OCI-LY7 (cell line): ENCODE results near the gene FMNL2. TPM values are rescaled to one million over a fixed set of nuclear protein-coding genes. Genes with fewer than 3 reads are reported as not detected.

Experiments
- BruUV-seq: library from RNA; stranded (reverse); fragments of 400-500 nt; replicated peaks from 2 replicates; lab custom pipeline; 2021; lab: Mats Ljungman, UMichigan
- CTCF ChIA-PET: fragments of 300-600 bp; sonication (Branson Sonifier 250); formaldehyde crosslinking; loops from one replicate; lab custom pipeline; 2022; ENCODE audit warnings: antibody characterized with exemption; ENCODE audit not compliant: unreplicated experiment; lab: Charles Lee
- POLR2A ChIA-PET: fragments of 300-600 bp; sonication (Branson Sonifier 250); formaldehyde crosslinking; loops from one replicate; lab custom pipeline; 2022; ENCODE audit warnings: antibody characterized with exemption; lab: Charles Lee
- DNase-seq: peaks from one replicate; pipeline ENCODE4 v3.0.0-alpha.2; 2015; ENCODE audit warnings: low spot score
- H2AFZ ChIP-seq: fragments of 200-600 bp; sonication (generic), shearing (Covaris generic); 2 replicates; pipeline ENCODE4 v1.6.1; 2014; ENCODE audit warnings: mild to moderate bottlenecking, antibody characterized with exemption, low read length, moderate library complexity
- H3K27ac ChIP-seq: fragments of 200-600 bp; sonication (generic); 2 replicates; pipeline ENCODE4 v1.5.1; 2014; ENCODE audit warnings: mixed run types, low read depth, mild to moderate bottlenecking, moderate library complexity, low read length, inconsistent platforms; ENCODE audit not compliant: poor library complexity, severe bottlenecking
- H3K36me3 ChIP-seq: fragments of 200-600 bp; sonication (generic); 2 replicates; pipeline ENCODE4 v1.6.1; 2014; ENCODE audit warnings: mild to moderate bottlenecking, antibody characterized with exemption, low read length, moderate library complexity, mixed read lengths; ENCODE audit not compliant: insufficient read depth
- H3K4me1 ChIP-seq: fragments of 200-600 bp; sonication (generic); 2 replicates; pipeline ENCODE4 v1.5.1; 2014; ENCODE audit warnings: mild to moderate bottlenecking, low read length; ENCODE audit not compliant: insufficient read depth, poor library complexity, severe bottlenecking
- H3K4me2 ChIP-seq: fragments of 200-600 bp; sonication (generic); 2 replicates; pipeline ENCODE4 v1.6.1; 2014; ENCODE audit warnings: mild to moderate bottlenecking, low read length
- H3K4me3 ChIP-seq: fragments of 200-600 bp; sonication (generic); 2 replicates; pipeline ENCODE4 v1.5.1; 2014; ENCODE audit warnings: mild to moderate bottlenecking, low read depth, low read length; ENCODE audit not compliant: poor library complexity, severe bottlenecking
- H3K79me2 ChIP-seq: fragments of 200-600 bp; sonication (generic); 2 replicates; pipeline ENCODE4 v1.6.1; 2016; ENCODE audit warnings: low read depth, mild to moderate bottlenecking, low read length, moderate library complexity, mixed read lengths; ENCODE audit not compliant: insufficient read depth
- H3K9me2 ChIP-seq: fragments of 200-600 bp; sonication (generic); 2 replicates; pipeline ENCODE4 v1.6.1; 2016; ENCODE audit warnings: mild to moderate bottlenecking, low read length, mixed read lengths; ENCODE audit not compliant: insufficient read depth
- H3K9me3 ChIP-seq: fragments of 200-600 bp; sonication (generic); 2 replicates; pipeline ENCODE4 v1.6.1; 2014; ENCODE audit warnings: mild to moderate bottlenecking, mixed run types, low read length, mixed read lengths
- H4K20me1 ChIP-seq: fragments of 200-600 bp; sonication (generic); 2 replicates; pipeline ENCODE4 v1.6.1; 2014; ENCODE audit warnings: mild to moderate bottlenecking, antibody characterized with exemption, low read length, moderate library complexity, mixed read lengths; ENCODE audit not compliant: insufficient read depth
- CTCF ChIP-seq: fragments of 200-600 bp; sonication (generic); conservative IDR thresholded peaks from 2 replicates; pipeline ENCODE4 v1.5.1; 2014; ENCODE audit warnings: mild to moderate bottlenecking, antibody characterized with exemption, low read length, moderate library complexity, mixed read lengths
- EZH2phosphoT487 ChIP-seq: fragments of 200-600 bp; sonication (generic); IDR thresholded peaks from 2 replicates; pipeline ENCODE4 v1.6.1; 2018; ENCODE audit warnings: low read depth, borderline replicate concordance, mild to moderate bottlenecking, mixed run types, antibody characterized with exemption, low read length, moderate library complexity, mixed read lengths
- intact Hi-C: fragments of 100-400 bp; cut with micrococcal nuclease; formaldehyde crosslinking; loops from one replicate; pipeline ENCODE4 v1.10.0; 2022; ENCODE audit not compliant: unreplicated experiment
- total RNA-seq, 2 experiments: library from RNA; depleted of rRNA in 1 of 2; stranded (reverse); fragments of >200 nt in 1 of 2; shearing (Covaris generic) in 1 of 2; gene quantifications; 2 replicates each; pipeline ENCODE4 v1.2.3, GENCODE V29; 2014 to 2022

The FMNL2 gene
- total RNA-seq, 2 experiments from 2014 or later, result 0.03 to 0.21 TPM

- H3K4me3 ChIP-seq, result no peak overlapping the region
- H3K4me1 ChIP-seq, result no peaks in the 10 kb centered on the region
- H3K9me3 ChIP-seq, result no peaks in the 10 kb centered on the region
- no peaks in the 10 kb centered on the region for H3K79me2 ChIP-seq
- intact Hi-C loops, result no loop called here
- H4K20me1 ChIP-seq, result no peaks in the 10 kb centered on the region
- no peak overlapping the region for H3K4me2 ChIP-seq
- no peak overlapping the region for H3K27ac ChIP-seq
- CTCF ChIA-PET, result no interaction called here
- TF ChIP-seq CTCF (no peak), EZH2phosphoT487 (no peak)
- BruUV-seq, result no TSS peak
- no peak for DNase-seq
- POLR2A ChIA-PET, result interaction anchor here (0.8 kb wide), 1 partner anchor 18 kb away, joined by 4 read pairs; no protein-coding TSS in a partner anchor
- H2AFZ ChIP-seq, result no peak overlapping the region
- H3K36me3 ChIP-seq, result no peaks in the 10 kb centered on the region
- H3K9me2 ChIP-seq, result no peaks in the 10 kb centered on the region
Measured at GRCh38 chr2:152620208-152620607, 285.2 kb downstream of the FMNL2 start.

DNA sequence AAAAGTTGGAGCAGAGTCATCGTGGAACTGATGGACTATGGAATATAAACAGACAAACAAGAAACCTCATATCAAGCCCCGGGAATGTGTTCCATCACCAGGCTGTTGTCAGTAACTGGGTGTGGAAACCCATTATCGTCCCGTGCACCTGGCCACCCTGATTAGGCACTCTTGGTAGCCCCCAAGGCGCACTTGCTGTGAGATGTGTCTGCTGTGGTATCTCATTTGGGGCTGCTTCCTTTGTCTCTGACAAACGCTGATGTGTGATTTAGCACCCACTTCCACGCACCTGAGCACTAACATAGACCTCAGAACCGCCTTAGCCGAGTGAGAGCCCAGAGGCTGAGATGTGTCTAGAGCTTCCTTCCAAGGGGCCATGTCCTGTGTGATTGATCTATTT lies 286.0 kb downstream of the FMNL2 start:
- intact Hi-C loops, result no loop called here
- CTCF ChIA-PET, result no interaction called here
- POLR2A ChIA-PET, result interaction anchor here (0.8 kb wide), 1 partner anchor 19 kb away, joined by 4 read pairs; no protein-coding TSS in a partner anchor
- H3K9me3 ChIP-seq, result no peaks in the 10 kb centered on the region
- no peaks in the 10 kb centered on the region for H4K20me1 ChIP-seq
- H3K4me1 ChIP-seq, result no peaks in the 10 kb centered on the region
- H2AFZ ChIP-seq, result no peak overlapping the region
- H3K79me2 ChIP-seq, result no peaks in the 10 kb centered on the region
- no peak for DNase-seq
- H3K9me2 ChIP-seq, result no peaks in the 10 kb centered on the region
- H3K36me3 ChIP-seq, result no peaks in the 10 kb centered on the region
- TF ChIP-seq CTCF (no peak), EZH2phosphoT487 (no peak)
- H3K4me3 ChIP-seq, result no peak overlapping the region
- BruUV-seq, result no TSS peak
- no peak overlapping the region for H3K4me2 ChIP-seq
- no peak overlapping the region for H3K27ac ChIP-seq

DNA sequence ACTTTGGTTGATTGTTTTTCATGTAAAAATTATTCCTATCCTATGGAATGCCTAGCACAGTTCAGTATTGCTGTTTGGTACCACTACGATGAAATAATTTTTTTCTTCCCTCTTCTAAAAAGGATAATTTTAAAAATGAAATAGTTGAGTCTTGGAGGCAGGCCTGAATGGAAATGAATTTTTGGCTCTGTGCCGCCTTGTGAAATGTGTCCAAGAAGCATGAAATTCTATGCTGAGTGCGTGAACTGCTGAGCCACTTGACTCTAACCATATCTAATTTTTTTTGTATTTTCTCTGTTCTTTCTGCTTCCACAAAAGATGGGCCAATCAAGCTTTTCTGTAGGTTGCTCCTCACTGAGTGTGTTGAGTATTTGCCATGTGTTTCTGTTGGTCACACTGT lies 287.2 kb downstream of the FMNL2 start:
- no peak overlapping the region for H3K27ac ChIP-seq
- ChIA-PET POLR2A (no interaction called here), CTCF (no interaction called here)
- no peak overlapping the region for H3K4me3 ChIP-seq
- H3K9me2 ChIP-seq, result no peaks in the 10 kb centered on the region
- no peaks in the 10 kb centered on the region for H4K20me1 ChIP-seq
- H3K36me3 ChIP-seq, result no peaks in the 10 kb centered on the region
- no peaks in the 10 kb centered on the region for H3K79me2 ChIP-seq
- no TSS peak for BruUV-seq
- no peak for TF ChIP-seq CTCF
- no peak for TF ChIP-seq EZH2phosphoT487
- no peak overlapping the region for H3K4me2 ChIP-seq
- H3K9me3 ChIP-seq, result no peaks in the 10 kb centered on the region
- no peak for DNase-seq
- intact Hi-C loops, result no loop called here
- no peak overlapping the region for H2AFZ ChIP-seq
- H3K4me1 ChIP-seq, result no peaks in the 10 kb centered on the region
